Measurements from ENCODE around the gene RBM33. TPM values are rescaled to one million over a fixed set of nuclear protein-coding genes. Genes with fewer than 3 reads are reported as not detected.
A peak's percentile ranks its signal among the peaks of the same experiment; 100 is the strongest.

The RBM33 gene
- total and polyA plus RNA-seq, 2 of the 8 experiments (the other 6 are each of a cell fraction or from before 2014, with no cell fraction given) = 16.5 to 64.6 TPM

DNA sequence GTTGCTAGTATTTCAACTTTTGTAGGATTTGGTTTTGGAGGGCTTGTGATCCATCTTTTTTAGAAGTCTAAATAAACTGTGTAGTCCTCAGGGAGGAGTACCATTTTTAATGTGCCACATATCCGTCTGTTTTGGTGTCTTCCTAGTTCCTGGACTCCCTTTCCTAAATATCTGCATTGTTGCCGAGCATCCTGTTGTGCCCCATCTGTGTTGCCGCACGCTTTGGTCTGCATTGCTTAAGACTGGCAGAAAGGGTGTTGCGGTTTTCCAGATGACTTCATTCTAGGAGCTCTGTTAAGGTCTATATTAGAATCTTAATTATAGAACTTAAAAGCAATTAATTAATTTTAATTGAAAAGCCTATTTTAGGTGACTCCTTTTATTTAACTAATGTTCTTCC is 49.4 kb downstream of the RBM33 start:
- 94% methylated on average over 5 of the region's 5 CpGs; no CpG with 5 or more reads in 1 of the 2 experiments for WGBS, 2 experiments (ENCODE audit: extremely low coverage in 1 of 2, insufficient coverage in 1 of 2, insufficient read length in 1 of 2, insufficient replicate concordance in 2 of 2, low coverage in 1 of 2, low lambda C conversion rate in 2 of 2, missing lambda C conversion rate in 1 of 2)
- Histone ChIP-seq H2BK120ac (replicated peaks; ENCODE audit: low read depth, low read length) (no peak overlapping the region), H3K4me1 (replicated peaks in 1 of 4; ENCODE audit: control insufficient read depth in 3 of 4, insufficient read depth in 4 of 4, low read length in 3 of 4) (peaks cover 0 to 7% (median 2%) of the 10 kb centered on the region in 4 experiments; a peak in 2 of 7 replicates), H2AFZ (ENCODE audit: low read length) (no peak overlapping the region), H3K27ac (ENCODE audit: low read depth, low read length) (no peak overlapping the region), H3K18ac (ENCODE audit: extremely low read depth, low read length) (no peak overlapping the region), H3K56ac (replicated peaks; ENCODE audit: insufficient read length, low read depth, low read length) (no peak overlapping the region), H3K79me1 (ENCODE audit: low read depth, low read length) (peaks cover 5% of the 10 kb centered on the region), H2BK5ac (ENCODE audit: low read depth, low read length) (no peak overlapping the region), H3K36me3 (ENCODE audit: control insufficient read depth in 2 of 4, insufficient read depth in 4 of 4, low read length in 3 of 4) (no peaks in the 10 kb centered on the region; a peak in 1 of 8 replicates), H4K5ac (ENCODE audit: insufficient read length, low read depth, low read length) (no peak overlapping the region), H4K20me1 (replicated peaks in 1 of 2; ENCODE audit: control insufficient read depth in 1 of 2, insufficient read depth in 2 of 2, low read length in 2 of 2) (peaks cover 7 to 12% of the 10 kb centered on the region in 2 experiments), H3K9me3 (ENCODE audit: insufficient read depth in 2 of 2, low read depth in 1 of 2, low read length in 1 of 2) (no peaks in the 10 kb centered on the region), H4K91ac (replicated peaks; ENCODE audit: insufficient read length, low read length) (no peak overlapping the region), H3K27me3 (replicated peaks in 1 of 4; ENCODE audit: control insufficient read depth in 3 of 4, extremely low read depth in 1 of 4, insufficient read depth in 3 of 4, low read length in 3 of 4) (no peaks in the 10 kb centered on the region), H3K23ac (ENCODE audit: insufficient read length) (no peak overlapping the region), H2BK20ac (ENCODE audit: low read length) (no peak overlapping the region), H3K4ac (replicated peaks; ENCODE audit: insufficient read length, low read depth, low read length) (no peak overlapping the region), H2BK15ac (ENCODE audit: low read length) (no peak overlapping the region), H3K79me2 (ENCODE audit: control insufficient read depth in 1 of 2, insufficient read depth in 2 of 2, low read length in 2 of 2) (peaks cover 0 to 80% of the 10 kb centered on the region in 2 experiments; a peak in 2 of 4 replicates), H3K4me3 (ENCODE audit: extremely low read depth in 1 of 4, insufficient read depth in 2 of 4, low read depth in 3 of 4, low read length in 4 of 4) (no peak overlapping the region), H3K14ac (ENCODE audit: insufficient read length) (no peak overlapping the region), H3K9ac (replicated peaks in 1 of 4; ENCODE audit: extremely low read depth in 1 of 4, low read depth in 3 of 4, low read length in 3 of 4) (no peak overlapping the region), H3K4me2 (ENCODE audit: insufficient read depth in 1 of 2, low read depth in 2 of 2, low read length in 2 of 2) (no peak overlapping the region), H2AK5ac (ENCODE audit: low read depth, low read length) (no peak overlapping the region), H4K8ac (ENCODE audit: extremely low read depth, insufficient read depth, low read length) (peak overlapping the region; percentile 79; the same call in 1 of the 2 replicates), H2BK12ac (ENCODE audit: low read depth, low read length) (no peak overlapping the region), H3K23me2 (ENCODE audit: low read depth, low read length) (no peaks in the 10 kb centered on the region)
- ChIA-PET POLR2A (ENCODE audit: partially characterized antibody) (no interaction called here), CTCF (ENCODE audit: partially characterized antibody) (no interaction called here)
- DNase-seq (ENCODE audit: low read depth in 1 of 2, low spot score in 2 of 2) (no peak), FAIRE-seq (no peak)
- TF ChIP-seq KDM5A (IDR thresholded peaks at IDR 0.05; ENCODE audit: low read length) = no peak
- no peak for TF ChIP-seq RAD21 (IDR thresholded peaks at IDR 0.05 in 1 of 2, conservative IDR thresholded peaks at IDR 0.05 in 1 of 2; ENCODE audit: low read depth in 2 of 2, low read length in 2 of 2)
- TF ChIP-seq EZH2 (IDR thresholded peaks at IDR 0.05; ENCODE audit: low read depth, low read length, severe bottlenecking) = no peak
- TF ChIP-seq, protein P1, sequence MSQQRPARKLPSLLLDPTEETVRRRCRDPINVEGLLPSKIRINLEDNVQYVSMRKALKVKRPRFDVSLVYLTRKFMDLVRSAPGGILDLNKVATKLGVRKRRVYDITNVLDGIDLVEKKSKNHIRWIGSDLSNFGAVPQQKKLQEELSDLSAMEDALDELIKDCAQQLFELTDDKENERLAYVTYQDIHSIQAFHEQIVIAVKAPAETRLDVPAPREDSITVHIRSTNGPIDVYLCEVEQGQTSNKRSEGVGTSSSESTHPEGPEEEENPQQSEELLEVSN (IDR thresholded peaks at IDR 0.05) = no peak
- no peak for TF ChIP-seq SUZ12 (IDR thresholded peaks at IDR 0.05; ENCODE audit: low read length)
